ENCODE data around the gene MACROD2.

The MACROD2 gene

GRCh38 chr20:15637950-15638754, 1642.8 kb downstream of the MACROD2 start:
- DNase-seq (ENCODE audit: low read depth in 1 of 2, low spot score in 1 of 2): peak in 1 of 2 experiments; percentile 30
- TF ChIP-seq JUND (IDR thresholded peaks at IDR 0.05; ENCODE audit: low read depth): no peak
- in situ Hi-C loops (cut with HindIII; ENCODE audit: low pct_unique_long_range_greater_than_20kb, low sequenced_read_pairs): no loop called here

GRCh38 chr20:15638816-15639215, 1643.5 kb downstream of the MACROD2 start:
- TF ChIP-seq JUND (IDR thresholded peaks at IDR 0.05; ENCODE audit: low read depth): no peak
- no peak for DNase-seq (ENCODE audit: low read depth in 1 of 2, low spot score in 1 of 2)
- in situ Hi-C loops (cut with HindIII; ENCODE audit: low pct_unique_long_range_greater_than_20kb, low sequenced_read_pairs): no loop called here

GRCh38 chr20:15639839-15640238, 1644.5 kb downstream of the MACROD2 start:
- in situ Hi-C loops (cut with HindIII; ENCODE audit: low pct_unique_long_range_greater_than_20kb, low sequenced_read_pairs): no loop called here
- TF ChIP-seq JUND (IDR thresholded peaks at IDR 0.05; ENCODE audit: low read depth): no peak

DNA sequence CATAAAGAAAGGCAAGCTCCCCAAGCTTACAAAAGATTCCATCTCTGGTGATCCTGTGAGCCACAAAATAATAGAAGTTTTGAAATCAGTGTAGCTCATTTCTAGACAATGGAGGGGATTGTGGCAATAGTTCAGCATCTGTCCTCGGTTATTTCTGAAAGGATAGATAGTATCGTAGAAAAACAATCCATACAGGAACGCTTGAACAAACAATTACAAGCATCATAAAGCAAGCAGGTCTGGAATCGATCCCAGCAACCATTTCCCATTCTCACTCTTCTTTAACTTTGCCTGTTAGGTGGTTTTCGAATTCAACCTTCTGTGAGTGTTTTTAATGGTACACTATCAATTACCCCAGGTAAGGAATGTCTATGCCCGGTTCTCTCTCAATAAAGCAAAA, 1646.8 kb downstream of the MACROD2 start:
- no peak for TF ChIP-seq JUND (IDR thresholded peaks at IDR 0.05; ENCODE audit: low read depth)
- in situ Hi-C loops (cut with HindIII; ENCODE audit: low pct_unique_long_range_greater_than_20kb, low sequenced_read_pairs): no loop called here
- no peak for DNase-seq (ENCODE audit: low read depth in 1 of 2, low spot score in 1 of 2)

More at GRCh38 chr20:15639839-15640238, 1644.5 kb downstream of the MACROD2 start:
- DNase-seq (ENCODE audit: low read depth in 1 of 2, low spot score in 1 of 2): no peak

DNA sequence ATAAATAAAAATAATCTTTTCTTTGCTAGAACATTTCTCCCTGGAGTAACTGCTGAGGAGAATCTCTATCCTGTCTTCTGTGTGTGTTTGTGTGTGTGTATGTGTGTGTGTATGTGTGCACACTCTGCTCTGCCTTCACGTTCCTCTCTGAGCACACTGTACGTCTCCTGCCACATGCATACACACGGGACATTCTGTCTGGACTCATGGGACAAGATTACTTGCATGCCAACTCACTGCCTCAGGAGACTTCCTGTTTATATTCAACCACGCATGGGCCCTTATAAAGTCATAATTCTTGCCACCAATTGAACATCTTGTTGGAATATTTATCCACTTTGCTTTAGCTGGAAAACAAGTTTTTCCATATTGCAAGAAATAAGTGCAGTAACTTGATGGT, 1647.4 kb downstream of the MACROD2 start:
- no peak for TF ChIP-seq JUND (IDR thresholded peaks at IDR 0.05; ENCODE audit: low read depth)
- in situ Hi-C loops (cut with HindIII; ENCODE audit: low pct_unique_long_range_greater_than_20kb, low sequenced_read_pairs): no loop called here
- DNase-seq (ENCODE audit: low read depth in 1 of 2, low spot score in 1 of 2): no peak

- DNase-seq (ENCODE audit: low read depth in 1 of 2, low spot score in 1 of 2): peak in 1 of 2 experiments; percentile 17
- in situ Hi-C loops (cut with HindIII; ENCODE audit: low pct_unique_long_range_greater_than_20kb, low sequenced_read_pairs): no loop called here
- no peak for TF ChIP-seq JUND (IDR thresholded peaks at IDR 0.05; ENCODE audit: low read depth)
Observed at GRCh38 chr20:15643713-15644112, 1648.4 kb downstream of the MACROD2 start.

DNA sequence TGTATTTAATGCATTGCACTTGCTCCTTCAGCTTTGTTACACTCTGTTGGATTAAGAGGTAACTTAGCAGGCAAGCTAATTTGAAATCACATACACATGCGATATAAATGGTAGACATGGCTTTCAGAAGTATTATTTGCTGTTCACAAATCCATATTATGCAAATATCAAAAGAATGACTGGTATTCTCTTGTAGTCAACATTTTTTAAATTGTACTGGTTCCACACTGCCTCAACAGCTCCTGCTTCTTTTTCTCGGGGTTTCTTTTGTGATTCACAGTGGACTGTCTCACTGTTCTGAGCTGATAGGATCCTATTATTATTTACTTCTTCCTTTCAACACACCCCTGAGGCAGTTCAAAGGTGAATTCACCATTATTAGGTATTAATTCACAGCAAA, 1650.5 kb downstream of the MACROD2 start:
- in situ Hi-C loops (cut with HindIII; ENCODE audit: low pct_unique_long_range_greater_than_20kb, low sequenced_read_pairs): no loop called here

DNA sequence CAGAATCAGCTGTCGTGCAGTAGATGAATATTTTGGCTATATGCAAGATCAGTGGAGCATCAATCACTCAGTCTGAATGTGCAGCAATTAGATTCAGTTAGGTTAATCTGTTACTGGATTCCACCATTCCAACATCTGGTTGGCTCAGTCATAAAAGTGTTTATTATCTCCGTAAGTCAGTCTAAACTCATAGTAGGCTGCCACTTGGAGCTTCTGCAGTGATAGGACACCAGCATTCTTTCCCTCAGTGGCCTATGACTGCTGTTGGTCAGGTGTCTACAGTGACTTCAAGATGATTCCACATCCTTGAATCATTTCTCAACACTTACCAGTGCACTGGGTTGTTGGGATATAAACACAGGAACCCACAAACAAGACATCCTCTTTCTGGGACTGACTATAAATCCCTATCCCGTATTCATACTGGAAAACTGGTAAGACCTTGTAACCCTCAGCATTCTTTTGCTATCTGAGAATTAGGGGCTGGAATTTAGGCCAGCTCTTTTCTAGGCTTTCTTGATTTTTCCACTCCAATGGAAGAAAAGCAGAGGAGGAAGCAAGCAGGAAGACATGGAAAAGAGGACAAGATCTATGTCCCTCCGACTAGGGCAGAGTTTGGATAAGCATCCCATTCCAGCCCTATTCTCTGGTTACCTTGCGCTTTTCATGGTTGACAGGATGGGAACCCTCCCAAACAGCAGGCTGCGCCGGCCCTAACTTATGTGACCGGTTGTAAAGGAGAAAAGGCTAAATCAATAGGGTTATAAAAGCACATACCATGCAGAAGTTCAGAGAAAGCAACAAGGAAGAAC, 1658.3 kb downstream of the MACROD2 start:
- no peak for DNase-seq (ENCODE audit: low read depth in 1 of 2, low spot score in 1 of 2)
- in situ Hi-C loops (cut with HindIII; ENCODE audit: low pct_unique_long_range_greater_than_20kb, low sequenced_read_pairs): no loop called here
- TF ChIP-seq JUND (IDR thresholded peaks at IDR 0.05; ENCODE audit: low read depth): no peak

More for the DNA sequence above, 1650.5 kb downstream of the MACROD2 start:
- no peak for TF ChIP-seq JUND (IDR thresholded peaks at IDR 0.05; ENCODE audit: low read depth)
- DNase-seq (ENCODE audit: low read depth in 1 of 2, low spot score in 1 of 2): no peak

DNA sequence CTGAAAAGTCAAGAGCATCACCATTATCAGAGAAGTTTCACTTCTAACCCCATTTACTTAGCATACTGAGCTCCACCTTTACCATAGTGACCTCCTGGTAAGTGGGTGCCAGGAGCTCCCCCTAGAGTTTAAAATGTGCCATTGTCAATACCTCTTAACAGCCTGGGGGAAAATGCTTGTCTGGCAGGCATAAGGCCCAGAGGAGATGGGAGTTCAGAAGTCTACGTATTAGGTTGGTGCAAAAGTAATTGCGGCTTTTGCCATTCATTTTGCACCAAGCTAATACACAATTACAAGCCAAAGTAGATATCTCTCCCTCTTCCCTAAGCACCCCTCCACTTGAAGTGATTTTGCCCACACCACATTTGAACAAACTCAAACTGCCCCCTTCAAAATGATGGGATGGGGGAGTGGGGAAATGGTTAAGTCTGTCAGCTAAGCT, 1658.9 kb downstream of the MACROD2 start:
- in situ Hi-C loops (cut with HindIII; ENCODE audit: low pct_unique_long_range_greater_than_20kb, low sequenced_read_pairs): no loop called here
- no peak for TF ChIP-seq JUND (IDR thresholded peaks at IDR 0.05; ENCODE audit: low read depth)
- DNase-seq (ENCODE audit: low read depth in 1 of 2, low spot score in 1 of 2): peak; percentile 8 to 77

DNA sequence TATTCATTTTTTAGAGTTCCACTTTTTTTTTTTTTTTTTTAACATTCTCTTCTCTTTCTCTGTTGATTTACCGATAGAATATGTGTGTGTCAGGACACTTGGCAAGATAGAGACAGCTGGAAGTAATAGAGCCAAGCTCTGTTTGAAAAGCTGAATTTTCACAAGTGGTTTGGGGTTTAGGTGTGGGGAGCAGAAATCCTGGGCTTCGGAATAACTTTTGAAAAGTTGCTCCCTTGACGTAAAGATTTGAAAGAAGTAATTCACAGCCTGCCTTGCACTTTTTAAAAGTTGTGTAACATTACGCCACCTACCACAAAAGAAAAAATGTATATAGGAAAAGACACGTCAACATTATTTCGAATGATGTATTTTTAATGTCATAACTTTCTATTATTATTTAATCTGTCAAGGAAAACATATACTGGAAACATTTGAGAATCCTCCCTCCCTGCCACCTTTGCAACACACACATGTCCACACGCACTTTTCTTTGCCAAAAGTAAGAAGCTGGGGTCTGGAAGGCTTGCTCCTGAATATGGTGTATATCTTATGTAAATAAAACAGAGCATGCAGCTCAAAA, 1660.1 kb downstream of the MACROD2 start:
- in situ Hi-C loops (cut with HindIII; ENCODE audit: low pct_unique_long_range_greater_than_20kb, low sequenced_read_pairs): no loop called here
- no peak for DNase-seq (ENCODE audit: low read depth in 1 of 2, low spot score in 1 of 2)
- TF ChIP-seq JUND (IDR thresholded peaks at IDR 0.05; ENCODE audit: low read depth): no peak

DNA sequence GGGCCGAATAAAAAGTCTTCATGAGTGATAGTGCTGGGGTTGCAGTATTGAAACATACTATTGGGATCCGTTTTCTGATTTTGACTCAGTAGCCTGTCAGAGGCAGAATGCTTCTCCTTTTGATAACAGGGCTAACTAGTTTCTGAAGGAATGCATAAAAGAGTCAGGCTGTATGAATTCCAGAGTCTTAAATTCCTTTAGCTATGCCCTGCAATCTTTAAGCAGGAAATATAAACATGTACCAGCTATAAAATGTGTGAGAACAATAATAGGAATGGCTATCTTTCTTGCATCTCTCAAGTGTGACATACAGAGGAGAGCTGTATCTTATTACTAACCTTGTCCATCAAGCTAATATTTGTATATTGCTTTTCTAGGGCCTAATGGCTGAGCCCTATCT, 1660.8 kb downstream of the MACROD2 start:
- in situ Hi-C loops (cut with HindIII; ENCODE audit: low pct_unique_long_range_greater_than_20kb, low sequenced_read_pairs): no loop called here
- no peak for TF ChIP-seq JUND (IDR thresholded peaks at IDR 0.05; ENCODE audit: low read depth)
- DNase-seq (ENCODE audit: low read depth in 1 of 2, low spot score in 1 of 2): no peak

DNA sequence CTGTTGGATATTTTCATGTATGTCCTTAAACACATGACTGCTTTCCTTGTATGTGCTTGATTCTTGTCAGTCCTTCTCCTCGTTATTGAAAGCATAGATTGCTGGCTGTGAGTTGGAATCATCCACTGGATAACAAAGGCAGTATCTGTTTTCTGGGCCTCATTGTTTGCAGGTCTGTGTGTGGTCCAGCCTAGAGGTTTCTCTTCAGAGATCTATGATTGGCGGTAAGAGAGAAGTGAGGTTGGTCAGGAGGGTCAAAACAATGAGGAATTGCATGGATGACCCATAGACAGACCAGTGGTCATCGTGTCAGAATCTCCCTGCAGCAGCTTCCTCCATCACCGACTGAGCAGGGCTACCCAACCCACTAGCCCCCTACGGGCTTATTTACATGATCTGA, 1663.0 kb downstream of the MACROD2 start:
- no peak for DNase-seq (ENCODE audit: low read depth in 1 of 2, low spot score in 1 of 2)
- no peak for TF ChIP-seq JUND (IDR thresholded peaks at IDR 0.05; ENCODE audit: low read depth)
- in situ Hi-C loops (cut with HindIII; ENCODE audit: low pct_unique_long_range_greater_than_20kb, low sequenced_read_pairs): no loop called here

GRCh38 chr20:15673206-15673605, 1677.9 kb downstream of the MACROD2 start:
- no peak for TF ChIP-seq JUND (IDR thresholded peaks at IDR 0.05; ENCODE audit: low read depth)
- no peak for DNase-seq (ENCODE audit: low read depth in 1 of 2, low spot score in 1 of 2)
- in situ Hi-C loops (cut with HindIII; ENCODE audit: low pct_unique_long_range_greater_than_20kb, low sequenced_read_pairs): no loop called here

Measured in T47D (cell line).